AG08396 (cell line): Measurements from ENCODE around the gene TAS2R42.

ENCODE experiments used
- DNase-seq: peaks from one replicate; pipeline ENCODE4 v3.0.0; 2012; ENCODE audit warnings: low spot score, mixed read lengths

The TAS2R42 gene

GRCh38 chr12:11144297-11144696 is 42.4 kb downstream of the TAS2R42 start:
- DNase-seq = no peak

DNA sequence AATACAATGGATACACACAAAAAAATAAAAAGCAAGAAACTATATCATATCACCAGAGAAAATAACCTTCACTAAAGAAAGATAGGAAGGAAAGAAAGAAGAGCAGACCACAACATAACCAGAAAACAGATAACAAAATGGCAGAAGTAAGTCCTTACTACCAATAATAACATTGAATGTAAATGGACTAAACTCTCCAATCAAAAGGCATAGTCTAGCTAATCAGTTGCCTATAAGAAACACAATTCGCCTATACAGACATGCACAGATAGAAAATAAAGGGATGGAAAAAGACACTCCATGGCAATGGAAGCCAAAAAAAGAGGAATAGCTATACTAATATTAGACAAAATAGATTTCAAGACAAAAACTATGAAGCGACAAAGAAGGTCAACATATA is 43.4 kb downstream of the TAS2R42 start:
- DNase-seq = no peak

- no peak for DNase-seq
Observed at GRCh38 chr12:11136075-11136474, 50.7 kb downstream of the TAS2R42 start.
